Measurements from ENCODE around the gene EARS2. TPM values are rescaled to one million over a fixed set of nuclear protein-coding genes. Genes with fewer than 3 reads are reported as not detected.

Gene EARS2
- total and polyA plus RNA-seq, 9 of the 15 experiments (the other 6 are each of a cell fraction or from before 2014, with no cell fraction given) = 17.6 to 58.6 (median 36.3) TPM

DNA sequence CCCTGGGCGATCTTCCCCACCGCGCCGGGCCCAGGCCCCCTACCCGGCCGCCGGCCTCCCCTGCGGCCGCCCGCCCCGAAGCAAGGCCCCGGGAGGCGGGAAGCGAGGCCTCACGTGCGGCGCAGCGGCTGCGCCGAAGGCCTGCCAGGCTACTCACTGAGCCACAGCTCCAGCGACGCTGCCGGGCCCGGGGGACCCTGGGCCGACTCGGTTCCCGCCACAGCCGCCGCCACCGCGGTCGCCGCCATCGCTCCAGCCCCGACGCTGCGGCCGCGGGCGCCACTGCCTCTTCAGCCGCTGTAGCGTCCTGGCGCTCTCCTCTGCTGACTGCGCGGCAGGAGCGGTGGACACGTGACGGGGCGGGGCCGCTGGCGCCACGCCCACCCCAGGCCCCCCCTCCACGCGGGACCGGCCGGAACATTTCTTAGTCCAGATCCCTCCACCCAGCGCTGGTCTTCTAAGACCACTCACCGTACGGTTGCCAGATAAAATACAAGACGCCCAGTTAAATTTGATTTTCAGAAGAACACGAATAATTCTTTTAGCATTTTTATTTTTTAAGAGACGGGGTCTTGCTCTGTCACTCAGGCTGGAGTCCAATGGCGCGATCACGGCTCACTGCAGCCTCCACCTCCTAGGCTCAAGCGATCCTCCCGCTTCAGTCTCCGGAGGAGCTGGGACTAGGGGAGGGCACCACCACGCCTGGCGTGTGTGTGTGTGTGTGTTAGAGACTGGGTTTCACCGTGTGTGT is 46.8 kb downstream of the EARS2 start, which contains the start of gene GGA2 (continued):
- TF ChIP-seq, protein P1, sequence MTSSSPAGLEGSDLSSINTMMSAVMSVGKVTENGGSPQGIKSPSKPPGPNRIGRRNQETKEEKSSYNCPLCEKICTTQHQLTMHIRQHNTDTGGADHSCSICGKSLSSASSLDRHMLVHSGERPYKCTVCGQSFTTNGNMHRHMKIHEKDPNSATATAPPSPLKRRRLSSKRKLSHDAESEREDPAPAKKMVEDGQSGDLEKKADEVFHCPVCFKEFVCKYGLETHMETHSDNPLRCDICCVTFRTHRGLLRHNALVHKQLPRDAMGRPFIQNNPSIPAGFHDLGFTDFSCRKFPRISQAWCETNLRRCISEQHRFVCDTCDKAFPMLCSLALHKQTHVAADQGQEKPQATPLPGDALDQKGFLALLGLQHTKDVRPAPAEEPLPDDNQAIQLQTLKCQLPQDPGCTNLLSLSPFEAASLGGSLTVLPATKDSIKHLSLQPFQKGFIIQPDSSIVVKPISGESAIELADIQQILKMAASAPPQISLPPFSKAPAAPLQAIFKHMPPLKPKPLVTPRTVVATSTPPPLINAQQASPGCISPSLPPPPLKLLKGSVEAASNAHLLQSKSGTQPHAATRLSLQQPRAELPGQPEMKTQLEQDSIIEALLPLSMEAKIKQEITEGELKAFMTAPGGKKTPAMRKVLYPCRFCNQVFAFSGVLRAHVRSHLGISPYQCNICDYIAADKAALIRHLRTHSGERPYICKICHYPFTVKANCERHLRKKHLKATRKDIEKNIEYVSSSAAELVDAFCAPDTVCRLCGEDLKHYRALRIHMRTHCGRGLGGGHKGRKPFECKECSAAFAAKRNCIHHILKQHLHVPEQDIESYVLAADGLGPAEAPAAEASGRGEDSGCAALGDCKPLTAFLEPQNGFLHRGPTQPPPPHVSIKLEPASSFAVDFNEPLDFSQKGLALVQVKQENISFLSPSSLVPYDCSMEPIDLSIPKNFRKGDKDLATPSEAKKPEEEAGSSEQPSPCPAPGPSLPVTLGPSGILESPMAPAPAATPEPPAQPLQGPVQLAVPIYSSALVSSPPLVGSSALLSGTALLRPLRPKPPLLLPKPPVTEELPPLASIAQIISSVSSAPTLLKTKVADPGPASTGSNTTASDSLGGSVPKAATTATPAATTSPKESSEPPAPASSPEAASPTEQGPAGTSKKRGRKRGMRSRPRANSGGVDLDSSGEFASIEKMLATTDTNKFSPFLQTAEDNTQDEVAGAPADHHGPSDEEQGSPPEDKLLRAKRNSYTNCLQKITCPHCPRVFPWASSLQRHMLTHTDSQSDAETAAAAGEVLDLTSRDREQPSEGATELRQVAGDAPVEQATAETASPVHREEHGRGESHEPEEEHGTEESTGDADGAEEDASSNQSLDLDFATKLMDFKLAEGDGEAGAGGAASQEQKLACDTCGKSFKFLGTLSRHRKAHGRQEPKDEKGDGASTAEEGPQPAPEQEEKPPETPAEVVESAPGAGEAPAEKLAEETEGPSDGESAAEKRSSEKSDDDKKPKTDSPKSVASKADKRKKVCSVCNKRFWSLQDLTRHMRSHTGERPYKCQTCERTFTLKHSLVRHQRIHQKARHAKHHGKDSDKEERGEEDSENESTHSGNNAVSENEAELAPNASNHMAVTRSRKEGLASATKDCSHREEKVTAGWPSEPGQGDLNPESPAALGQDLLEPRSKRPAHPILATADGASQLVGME (CRISPR knock-in tag; IDR thresholded peaks at IDR 0.05) = no peak
- TF ChIP-seq POLR2A (conservative IDR thresholded peaks at IDR 0.05) = peak; percentile 71
- TF ChIP-seq UBTF (IDR thresholded peaks at IDR 0.05; ENCODE audit: borderline replicate concordance in 1 of 2, low read depth in 2 of 2, low read length in 2 of 2) = peak in 1 of 2 experiments; percentile 41; a peak in 1 of 4 replicates
- no peak for TF ChIP-seq ZBTB7A (IDR thresholded peaks at IDR 0.05; ENCODE audit: borderline replicate concordance, control insufficient read depth, low read depth, low read length)
- 0 out of 2 replicates have a peak, but pooled peaks have one; percentile 57 for TF ChIP-seq SREBF1 (IDR thresholded peaks at IDR 0.05; ENCODE audit: borderline replicate concordance, low read depth, low read length)
- peak; percentile 77 for TF ChIP-seq FUS (optimal IDR thresholded peaks at IDR 0.05; ENCODE audit: low read depth, low read length)
- peak in 1 of 2 experiments; percentile 60; a peak in 1 of 4 replicates for TF ChIP-seq KDM4B (IDR thresholded peaks at IDR 0.05; ENCODE audit: borderline replicate concordance in 2 of 2, low read depth in 1 of 2)
- TF ChIP-seq ZBTB17 (CRISPR knock-in tag; IDR thresholded peaks at IDR 0.05) = no peak
- no peak for TF ChIP-seq TCF7 (IDR thresholded peaks at IDR 0.05; ENCODE audit: borderline replicate concordance)
- peak; percentile 84; the same call in 1 of the 2 replicates for TF ChIP-seq ILF3 (IDR thresholded peaks at IDR 0.05; ENCODE audit: borderline replicate concordance)
- TF ChIP-seq TCF3 (CRISPR knock-in tag; IDR thresholded peaks at IDR 0.05) = peak; percentile 14; the same call in 1 of the 2 replicates
- TF ChIP-seq ERF (CRISPR knock-in tag; IDR thresholded peaks at IDR 0.05) = peak; percentile 91
- TF ChIP-seq TOE1 (IDR thresholded peaks at IDR 0.05; ENCODE audit: borderline replicate concordance) = peak; percentile 18; the same call in 1 of the 2 replicates
- TF ChIP-seq TOE1 (CRISPR knock-in tag; IDR thresholded peaks at IDR 0.05; ENCODE audit: borderline replicate concordance, low read depth) = no peak
- no peak for TF ChIP-seq DEAF1 (CRISPR knock-in tag; IDR thresholded peaks at IDR 0.05)
- TF ChIP-seq, protein P2, sequence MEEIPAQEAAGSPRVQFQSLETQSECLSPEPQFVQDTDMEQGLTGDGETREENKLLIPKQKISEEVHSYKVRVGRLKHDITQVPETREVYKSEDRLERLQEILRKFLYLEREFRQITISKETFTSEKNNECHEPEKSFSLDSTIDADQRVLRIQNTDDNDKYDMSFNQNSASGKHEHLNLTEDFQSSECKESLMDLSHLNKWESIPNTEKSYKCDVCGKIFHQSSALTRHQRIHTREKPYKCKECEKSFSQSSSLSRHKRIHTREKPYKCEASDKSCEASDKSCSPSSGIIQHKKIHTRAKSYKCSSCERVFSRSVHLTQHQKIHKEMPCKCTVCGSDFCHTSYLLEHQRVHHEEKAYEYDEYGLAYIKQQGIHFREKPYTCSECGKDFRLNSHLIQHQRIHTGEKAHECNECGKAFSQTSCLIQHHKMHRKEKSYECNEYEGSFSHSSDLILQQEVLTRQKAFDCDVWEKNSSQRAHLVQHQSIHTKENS (CRISPR knock-in tag; IDR thresholded peaks at IDR 0.05) = no peak
